Measurements from ENCODE around the gene FXYD1.

FXYD1 gene

DNA sequence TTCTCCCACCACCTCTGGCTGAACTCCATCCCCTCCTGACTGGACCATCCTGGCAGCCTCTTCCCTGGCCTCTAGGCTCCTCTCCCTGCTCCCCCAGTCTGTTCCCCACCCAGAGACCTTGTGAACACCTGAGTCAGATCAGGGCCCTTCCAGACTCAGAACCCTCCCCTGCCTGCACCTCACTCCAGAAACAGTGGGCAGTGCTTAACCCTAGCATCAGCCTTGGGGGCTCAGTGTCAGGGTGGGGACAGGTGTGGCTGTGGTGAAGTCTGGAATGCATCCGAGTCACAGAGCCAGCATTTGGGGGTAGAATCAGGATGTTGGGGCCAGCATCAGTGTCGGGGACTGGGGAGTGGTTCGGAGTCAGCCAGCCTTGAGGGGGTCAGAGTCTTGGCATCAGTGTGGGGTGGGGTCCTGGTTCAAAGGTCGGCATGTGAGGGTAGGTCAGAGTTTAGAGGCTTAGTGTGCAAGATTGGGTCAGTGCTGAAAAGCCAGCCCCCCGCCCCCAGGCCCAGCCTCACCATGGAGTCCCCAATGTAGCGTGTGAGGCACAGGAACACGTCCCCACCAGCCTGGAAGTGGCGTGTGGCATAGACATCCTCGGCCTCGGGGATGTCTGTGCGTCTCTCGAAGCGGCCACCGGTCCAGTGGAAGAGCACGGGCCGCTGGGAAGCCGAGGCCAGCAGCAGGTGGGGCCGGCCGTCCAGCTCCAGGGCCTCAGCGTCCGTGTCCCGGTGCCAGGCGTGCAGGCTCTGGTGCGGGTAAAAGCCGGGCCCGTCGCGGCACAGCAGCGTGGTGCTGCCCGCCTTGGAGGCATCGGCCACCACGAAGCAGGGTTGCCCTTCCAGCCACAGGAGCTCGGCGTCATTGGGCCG lies 12.6 kb upstream of the FXYD1 start:
- H3K27me3 ChIP-seq (ENCODE audit: insufficient read depth, low read length, poor library complexity, severe bottlenecking): no peaks in the 10 kb centered on the region
- H2AFZ ChIP-seq (ENCODE audit: low read length): no peak overlapping the region
- H3K4me1 ChIP-seq (ENCODE audit: insufficient read depth, low read length, poor library complexity, severe bottlenecking): no peaks in the 10 kb centered on the region
- H3K9me2 ChIP-seq (replicated peaks; ENCODE audit: low read depth, low read length): no peaks in the 10 kb centered on the region
- no peaks in the 10 kb centered on the region for H3K79me2 ChIP-seq (ENCODE audit: insufficient read depth, low read length)
- no peak overlapping the region for H3K4me3 ChIP-seq (ENCODE audit: low read length, poor library complexity, severe bottlenecking)
- no peaks in the 10 kb centered on the region for H3K9me3 ChIP-seq (ENCODE audit: insufficient read depth, low read depth, low read length)
- TF ChIP-seq CTCF (conservative IDR thresholded peaks at IDR 0.05; ENCODE audit: low read length) (no peak), EZH2phosphoT487 (IDR thresholded peaks at IDR 0.05; ENCODE audit: borderline replicate concordance) (no peak)
- no peak overlapping the region for H3K4me2 ChIP-seq (ENCODE audit: low read depth, low read length, poor library complexity, severe bottlenecking)
- no peak overlapping the region for H3K9ac ChIP-seq (ENCODE audit: low read depth, low read length, poor library complexity, severe bottlenecking)
- H3K36me3 ChIP-seq (ENCODE audit: insufficient read depth, low read length): no peaks in the 10 kb centered on the region
- H3F3A ChIP-seq (ENCODE audit: low read depth): no peaks in the 10 kb centered on the region
- no peaks in the 10 kb centered on the region for H4K20me1 ChIP-seq (ENCODE audit: insufficient read depth, low read length, poor library complexity, severe bottlenecking)

- no peaks in the 10 kb centered on the region for H3K4me1 ChIP-seq (ENCODE audit: insufficient read depth, low read length, poor library complexity, severe bottlenecking)
Measured at GRCh38 chr19:35126624-35126959, 12.0 kb upstream of the FXYD1 start.

GRCh38 chr19:35127871-35128270 lies 10.8 kb upstream of the FXYD1 start:
- H3K36me3 ChIP-seq (ENCODE audit: insufficient read depth, low read length): no peaks in the 10 kb centered on the region
- H3K9me2 ChIP-seq (replicated peaks; ENCODE audit: low read depth, low read length): no peaks in the 10 kb centered on the region
- no peaks in the 10 kb centered on the region for H3F3A ChIP-seq (ENCODE audit: low read depth)
- no peak overlapping the region for H2AFZ ChIP-seq (ENCODE audit: low read length)
- no peak overlapping the region for H3K9ac ChIP-seq (ENCODE audit: low read depth, low read length, poor library complexity, severe bottlenecking)
- TF ChIP-seq EZH2phosphoT487 (IDR thresholded peaks at IDR 0.05; ENCODE audit: borderline replicate concordance) (no peak), CTCF (conservative IDR thresholded peaks at IDR 0.05; ENCODE audit: low read length) (no peak)
- no peaks in the 10 kb centered on the region for H3K9me3 ChIP-seq (ENCODE audit: insufficient read depth, low read depth, low read length)
- H3K4me1 ChIP-seq (ENCODE audit: insufficient read depth, low read length, poor library complexity, severe bottlenecking): no peaks in the 10 kb centered on the region
- no peak overlapping the region for H3K4me3 ChIP-seq (ENCODE audit: low read length, poor library complexity, severe bottlenecking)
- no peak overlapping the region for H3K4me2 ChIP-seq (ENCODE audit: low read depth, low read length, poor library complexity, severe bottlenecking)
- no peaks in the 10 kb centered on the region for H4K20me1 ChIP-seq (ENCODE audit: insufficient read depth, low read length, poor library complexity, severe bottlenecking)
- no peaks in the 10 kb centered on the region for H3K27me3 ChIP-seq (ENCODE audit: insufficient read depth, low read length, poor library complexity, severe bottlenecking)
- H3K79me2 ChIP-seq (ENCODE audit: insufficient read depth, low read length): no peaks in the 10 kb centered on the region

More at GRCh38 chr19:35126624-35126959, 12.0 kb upstream of the FXYD1 start:
- no peaks in the 10 kb centered on the region for H3K9me2 ChIP-seq (replicated peaks; ENCODE audit: low read depth, low read length)
- no peak overlapping the region for H2AFZ ChIP-seq (ENCODE audit: low read length)
- H4K20me1 ChIP-seq (ENCODE audit: insufficient read depth, low read length, poor library complexity, severe bottlenecking): no peaks in the 10 kb centered on the region
- no peaks in the 10 kb centered on the region for H3K79me2 ChIP-seq (ENCODE audit: insufficient read depth, low read length)
- no peaks in the 10 kb centered on the region for H3K36me3 ChIP-seq (ENCODE audit: insufficient read depth, low read length)
- TF ChIP-seq CTCF (conservative IDR thresholded peaks at IDR 0.05; ENCODE audit: low read length) (no peak), EZH2phosphoT487 (IDR thresholded peaks at IDR 0.05; ENCODE audit: borderline replicate concordance) (no peak)
- no peaks in the 10 kb centered on the region for H3F3A ChIP-seq (ENCODE audit: low read depth)
- no peaks in the 10 kb centered on the region for H3K27me3 ChIP-seq (ENCODE audit: insufficient read depth, low read length, poor library complexity, severe bottlenecking)
- no peak overlapping the region for H3K4me2 ChIP-seq (ENCODE audit: low read depth, low read length, poor library complexity, severe bottlenecking)
- H3K9ac ChIP-seq (ENCODE audit: low read depth, low read length, poor library complexity, severe bottlenecking): no peak overlapping the region
- no peaks in the 10 kb centered on the region for H3K9me3 ChIP-seq (ENCODE audit: insufficient read depth, low read depth, low read length)
- no peak overlapping the region for H3K4me3 ChIP-seq (ENCODE audit: low read length, poor library complexity, severe bottlenecking)
